HUES64 (cell line): ENCODE measurements around the gene USP36.

Experiments
- H3K27ac ChIP-seq: 2 replicates; pipeline ENCODE4 v1.7.0; 2013; ENCODE audit warnings: low read depth, low read length, inconsistent platforms
- H3K27me3 ChIP-seq: 2 replicates; pipeline ENCODE4 v1.6.1; 2013; ENCODE audit warnings: mild to moderate bottlenecking, low read length; ENCODE audit not compliant: insufficient read depth
- H3K36me3 ChIP-seq: 2 replicates; pipeline ENCODE4 v1.6.1; 2013; ENCODE audit warnings: mild to moderate bottlenecking, low read length; ENCODE audit not compliant: insufficient read depth
- H3K4me1 ChIP-seq: 2 replicates; pipeline ENCODE4 v1.6.1; 2013; ENCODE audit warnings: mild to moderate bottlenecking, low read length, moderate library complexity; ENCODE audit not compliant: insufficient read depth
- H3K4me3 ChIP-seq: 2 replicates; pipeline ENCODE4 v1.5.1; 2013; ENCODE audit warnings: mild to moderate bottlenecking, low read length, moderate library complexity
- H3K9ac ChIP-seq: 2 replicates; pipeline ENCODE4 v1.6.1; 2013; ENCODE audit warnings: mild to moderate bottlenecking, low read depth, low read length
- H3K9me3 ChIP-seq: 2 replicates; pipeline ENCODE4 v1.6.1; 2013; ENCODE audit warnings: low read depth, low read length; ENCODE audit not compliant: insufficient read depth
- WGBS: fragments of 150-250, 120-280 bp; methylation state at CpG from one replicate; pipeline ENCODE4 v1.1.7; 2013; ENCODE audit warnings: missing lambda C conversion rate; 5-methylcytosine and 5-hydroxymethylcytosine counted together

Gene USP36

DNA sequence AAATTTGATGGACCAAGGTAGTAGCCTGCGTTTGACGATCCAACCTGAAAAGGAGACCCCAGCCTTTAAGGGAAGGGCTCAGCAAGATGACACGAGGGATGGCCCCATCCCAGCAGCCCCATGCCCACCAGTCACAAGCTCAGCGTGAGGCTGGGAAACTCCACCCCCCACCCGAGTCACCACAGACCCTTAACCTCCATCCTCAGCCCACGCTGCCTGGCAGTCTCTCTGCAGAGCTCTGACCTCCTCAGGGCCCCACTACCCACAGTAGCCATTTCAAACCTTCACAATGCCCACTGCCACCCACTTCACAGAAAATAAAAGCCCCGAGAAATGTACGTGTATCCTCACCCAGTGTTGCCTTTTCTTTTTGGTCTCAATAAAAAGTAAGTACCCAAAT, 18.7 kb downstream of the USP36 start:
- Histone ChIP-seq H3K27me3 (no peaks in the 10 kb centered on the region), H3K4me3 (no peak overlapping the region), H3K4me1 (no peaks in the 10 kb centered on the region), H3K27ac (no peak overlapping the region), H3K9me3 (no peaks in the 10 kb centered on the region), H3K36me3 (peaks cover 96% of the 10 kb centered on the region), H3K9ac (no peak overlapping the region)
- 94% methylated on average over 8 of the region's 8 CpGs for WGBS

DNA sequence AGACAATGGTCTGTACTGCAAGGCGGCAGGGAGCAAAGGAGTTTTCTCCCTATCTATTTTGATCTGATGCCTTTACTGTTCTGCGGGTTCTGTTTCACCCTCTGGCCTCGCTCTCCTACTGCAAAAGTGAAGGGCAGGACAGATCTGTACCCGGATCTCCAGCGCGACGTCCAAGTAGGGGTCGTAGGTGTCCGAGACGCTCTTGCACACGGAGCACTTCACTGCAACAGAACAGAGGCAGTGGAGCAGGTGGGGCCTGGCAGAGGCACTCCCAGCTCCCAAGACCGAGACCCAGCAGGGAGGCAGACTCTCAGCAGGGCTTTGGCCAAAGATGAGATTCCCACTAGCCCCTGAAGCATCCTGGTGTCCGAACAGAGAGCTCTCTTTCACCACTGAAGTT, 19.8 kb downstream of the USP36 start:
- Histone ChIP-seq H3K9me3 (no peaks in the 10 kb centered on the region), H3K36me3 (peaks cover 96% of the 10 kb centered on the region), H3K4me1 (no peaks in the 10 kb centered on the region), H3K9ac (no peak overlapping the region), H3K4me3 (no peak overlapping the region), H3K27ac (no peak overlapping the region), H3K27me3 (no peaks in the 10 kb centered on the region)
- WGBS, result 93% methylated on average over 13 of the region's 13 CpGs

DNA sequence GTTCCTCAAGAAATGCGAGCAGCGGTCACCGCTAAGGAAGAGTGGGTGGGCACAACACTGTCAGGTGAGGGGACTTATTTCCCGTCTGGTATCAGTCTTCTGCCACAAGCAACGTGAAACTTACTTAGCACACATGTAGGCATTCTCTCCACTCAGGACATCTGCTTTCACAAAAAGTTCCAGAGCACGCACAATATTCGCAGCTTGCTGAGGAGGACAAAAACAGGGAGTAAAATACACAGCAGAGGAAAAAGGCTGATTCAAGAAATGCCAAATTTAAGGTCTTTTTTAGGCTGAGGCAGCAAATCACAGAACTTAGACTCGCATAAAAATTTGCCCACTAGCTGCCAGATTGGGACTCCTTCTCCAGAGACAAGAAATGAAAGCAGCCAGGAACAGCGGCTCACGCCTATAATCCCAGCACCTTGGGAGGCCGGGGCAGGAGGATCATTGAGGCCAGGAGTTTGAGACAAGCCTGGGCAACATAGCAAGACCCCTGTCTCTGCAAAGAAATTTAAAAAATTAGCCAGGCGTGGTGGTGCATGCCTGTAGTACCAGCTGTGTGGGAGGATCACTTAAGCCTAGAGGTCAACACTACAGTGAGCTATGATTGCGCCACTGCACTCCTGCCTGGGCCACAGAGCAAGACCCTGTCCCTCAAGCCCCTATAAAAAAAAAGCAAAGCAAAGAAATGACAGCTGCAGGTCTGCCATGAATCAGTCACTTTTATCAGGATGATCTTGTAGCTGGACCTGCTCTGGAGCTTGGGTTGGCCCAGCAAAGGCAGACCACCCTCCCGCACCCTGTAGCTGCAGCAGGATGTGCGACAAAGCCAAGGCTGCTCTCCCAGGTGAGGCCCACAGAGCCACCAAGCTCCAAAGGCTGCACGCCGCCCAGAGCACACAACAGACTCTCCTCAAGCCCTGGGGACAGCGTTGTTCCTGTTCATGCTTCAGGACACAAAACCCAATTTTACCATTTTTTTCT, 20.5 kb downstream of the USP36 start:
- no peaks in the 10 kb centered on the region for H3K27me3 ChIP-seq
- no peak overlapping the region for H3K27ac ChIP-seq
- H3K4me1 ChIP-seq, result no peaks in the 10 kb centered on the region
- H3K9ac ChIP-seq, result no peak overlapping the region
- no peak overlapping the region for H3K4me3 ChIP-seq
- WGBS, result 96% methylated on average over 18 of the region's 18 CpGs
- no peaks in the 10 kb centered on the region for H3K9me3 ChIP-seq
- H3K36me3 ChIP-seq, result peaks cover 96% of the 10 kb centered on the region

DNA sequence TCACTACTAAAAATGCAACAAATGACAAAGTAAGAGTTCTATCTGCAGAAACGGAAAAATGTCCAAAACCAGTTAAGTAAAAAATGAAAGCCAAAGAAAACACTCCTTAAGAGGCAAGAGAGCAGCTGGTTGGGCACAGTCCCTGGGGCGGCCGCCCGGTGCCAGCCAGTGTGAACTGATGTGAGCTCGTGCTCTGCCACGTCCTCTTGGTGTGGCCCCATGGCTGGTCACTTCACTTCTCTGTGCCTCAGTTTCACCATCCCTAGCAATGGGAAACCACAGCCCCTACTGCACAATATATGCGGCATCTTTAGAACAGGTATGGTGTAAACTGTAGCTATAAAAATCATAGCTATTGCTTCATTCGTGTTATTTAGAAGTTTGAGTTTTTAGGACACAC, 21.2 kb downstream of the USP36 start:
- H3K27me3 ChIP-seq, result no peaks in the 10 kb centered on the region
- no peak overlapping the region for H3K4me3 ChIP-seq
- H3K9ac ChIP-seq, result no peak overlapping the region
- peaks cover 96% of the 10 kb centered on the region for H3K36me3 ChIP-seq
- H3K9me3 ChIP-seq, result no peaks in the 10 kb centered on the region
- H3K27ac ChIP-seq, result no peak overlapping the region
- 95% methylated on average over 8 of the region's 8 CpGs for WGBS
- H3K4me1 ChIP-seq, result no peaks in the 10 kb centered on the region

DNA sequence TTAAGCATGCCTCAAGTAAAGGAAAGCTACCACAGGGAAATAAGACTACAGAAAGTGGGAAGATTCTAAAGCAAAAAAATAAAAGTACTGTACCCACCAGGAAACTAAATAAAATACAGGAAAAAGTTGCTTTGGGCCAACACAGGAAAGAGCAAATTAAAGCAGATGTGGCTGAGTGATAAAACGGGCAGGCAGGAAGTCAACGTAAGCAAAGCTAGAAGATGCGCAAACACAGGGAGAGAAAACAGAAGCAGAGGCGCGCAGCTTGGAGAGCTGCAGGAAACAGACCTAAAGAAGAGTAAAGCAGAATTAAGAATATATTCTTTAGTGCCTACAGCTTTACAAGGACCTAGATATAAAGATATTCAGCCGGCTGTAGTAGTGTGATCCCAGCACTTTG, 21.7 kb downstream of the USP36 start:
- H3K4me1 ChIP-seq, result no peaks in the 10 kb centered on the region
- no peak overlapping the region for H3K4me3 ChIP-seq
- H3K36me3 ChIP-seq, result peaks cover 96% of the 10 kb centered on the region
- H3K9me3 ChIP-seq, result no peaks in the 10 kb centered on the region
- H3K27ac ChIP-seq, result no peak overlapping the region
- 94% methylated on average over 6 of the region's 6 CpGs for WGBS
- H3K27me3 ChIP-seq, result no peaks in the 10 kb centered on the region
- H3K9ac ChIP-seq, result no peak overlapping the region

DNA sequence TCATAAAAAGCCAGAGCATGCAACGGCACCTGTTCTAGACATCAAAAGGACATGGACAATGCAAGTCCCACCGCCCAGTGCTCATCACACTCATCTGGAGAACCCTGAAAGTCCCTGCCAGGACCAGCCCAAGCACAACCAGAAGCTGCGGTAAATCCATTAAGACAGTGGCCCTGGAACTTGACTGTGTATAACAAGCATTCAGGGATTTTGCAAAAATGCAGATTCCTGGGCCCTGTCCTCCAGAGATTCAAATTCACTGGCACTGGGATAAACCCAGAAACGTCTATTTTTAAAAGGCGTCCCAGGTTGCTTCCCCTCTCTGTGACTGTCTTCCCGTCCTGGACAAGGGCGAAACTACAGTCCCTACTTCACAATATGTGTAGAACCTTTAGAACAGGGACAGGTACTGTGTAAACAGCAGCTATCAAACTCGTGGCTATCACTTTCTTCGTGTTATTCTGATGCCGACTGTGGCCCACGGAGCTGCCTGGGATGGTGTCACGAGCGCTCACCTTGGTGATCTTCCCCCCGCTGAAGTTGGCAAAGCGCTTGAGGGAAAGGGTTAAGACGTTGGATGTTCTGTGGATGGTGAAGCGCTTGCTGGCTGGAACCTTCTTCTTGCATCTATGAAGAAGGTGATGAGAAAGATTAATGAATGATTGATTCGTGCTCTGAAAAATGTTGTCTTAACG, 22.3 kb downstream of the USP36 start:
- H3K27me3 ChIP-seq, result no peaks in the 10 kb centered on the region
- no peaks in the 10 kb centered on the region for H3K4me1 ChIP-seq
- H3K4me3 ChIP-seq, result no peak overlapping the region
- peaks cover 96% of the 10 kb centered on the region for H3K36me3 ChIP-seq
- no peak overlapping the region for H3K9ac ChIP-seq
- H3K9me3 ChIP-seq, result no peaks in the 10 kb centered on the region
- 95% methylated on average over 19 of the region's 19 CpGs for WGBS
- H3K27ac ChIP-seq, result no peak overlapping the region

DNA sequence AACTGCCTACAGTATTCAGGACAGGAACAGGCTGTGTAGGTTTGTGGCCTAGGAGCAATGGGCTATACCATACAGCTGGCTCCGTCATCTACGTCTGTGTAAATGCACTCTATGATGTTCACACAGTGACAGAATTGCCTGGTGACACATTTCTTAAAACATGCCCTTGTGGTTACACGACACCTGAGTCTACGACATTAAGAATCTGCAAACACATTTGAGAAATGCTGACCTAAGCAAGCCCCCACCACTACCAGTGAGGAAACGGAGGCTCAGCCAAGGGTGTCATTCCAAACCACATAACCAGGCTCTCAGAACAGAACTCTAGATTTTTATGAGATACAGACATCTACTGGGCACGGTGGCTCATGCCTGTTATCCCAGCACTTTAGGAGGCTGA, 23.5 kb downstream of the USP36 start:
- H3K36me3 ChIP-seq, result peaks cover 97% of the 10 kb centered on the region
- no peaks in the 10 kb centered on the region for H3K27me3 ChIP-seq
- WGBS, result 97% methylated on average over 6 of the region's 6 CpGs
- H3K9ac ChIP-seq, result no peak overlapping the region
- no peak overlapping the region for H3K27ac ChIP-seq
- no peaks in the 10 kb centered on the region for H3K4me1 ChIP-seq
- no peaks in the 10 kb centered on the region for H3K9me3 ChIP-seq
- no peak overlapping the region for H3K4me3 ChIP-seq

DNA sequence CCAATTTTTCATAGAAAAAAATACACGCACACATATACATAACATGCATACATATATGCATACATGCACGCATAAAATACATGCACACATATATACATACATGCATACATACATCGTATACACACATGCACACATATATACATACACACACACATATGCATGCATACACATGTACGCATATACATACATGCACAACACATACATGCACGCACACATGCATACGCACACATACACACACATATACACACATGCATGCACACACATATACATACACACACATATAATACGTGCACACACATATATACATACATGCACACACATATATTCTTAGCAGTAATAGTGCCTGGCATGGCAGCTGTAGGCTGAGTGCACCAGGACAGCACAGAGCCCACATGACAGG, 24.9 kb downstream of the USP36 start:
- Histone ChIP-seq H3K27ac (no peak overlapping the region), H3K27me3 (no peaks in the 10 kb centered on the region), H3K9ac (no peak overlapping the region), H3K36me3 (peaks cover 100% of the 10 kb centered on the region), H3K4me1 (no peaks in the 10 kb centered on the region), H3K4me3 (no peak overlapping the region), H3K9me3 (no peaks in the 10 kb centered on the region)
- WGBS, result 89% methylated on average over 7 of the region's 7 CpGs

DNA sequence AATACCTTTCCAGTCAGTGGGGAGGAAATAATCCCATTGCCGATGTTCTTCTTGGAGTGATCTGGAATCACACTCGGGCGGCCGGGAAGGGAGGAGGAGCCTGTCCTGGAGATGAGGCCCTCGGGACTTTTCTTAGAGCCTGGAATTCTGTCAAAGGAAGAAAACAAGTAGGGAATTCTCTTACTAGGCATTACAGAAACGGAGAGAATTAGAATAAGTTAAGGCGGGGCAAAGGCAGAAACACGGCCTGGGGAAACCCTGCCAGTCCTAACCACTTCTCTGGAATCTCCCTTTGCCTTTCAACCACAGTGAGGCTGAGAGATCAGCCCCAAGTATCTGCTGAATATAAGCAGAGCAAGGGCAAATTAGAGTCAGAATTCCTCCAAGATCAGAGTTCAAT, 27.8 kb downstream of the USP36 start:
- Histone ChIP-seq H3K4me1 (no peaks in the 10 kb centered on the region), H3K9me3 (no peaks in the 10 kb centered on the region), H3K27ac (no peak overlapping the region), H3K36me3 (peaks cover 100% of the 10 kb centered on the region), H3K27me3 (no peaks in the 10 kb centered on the region), H3K9ac (no peak overlapping the region), H3K4me3 (no peak overlapping the region)
- whole genome bisulfite sequencing, result 91% methylated on average over 8 of the region's 8 CpGs

DNA sequence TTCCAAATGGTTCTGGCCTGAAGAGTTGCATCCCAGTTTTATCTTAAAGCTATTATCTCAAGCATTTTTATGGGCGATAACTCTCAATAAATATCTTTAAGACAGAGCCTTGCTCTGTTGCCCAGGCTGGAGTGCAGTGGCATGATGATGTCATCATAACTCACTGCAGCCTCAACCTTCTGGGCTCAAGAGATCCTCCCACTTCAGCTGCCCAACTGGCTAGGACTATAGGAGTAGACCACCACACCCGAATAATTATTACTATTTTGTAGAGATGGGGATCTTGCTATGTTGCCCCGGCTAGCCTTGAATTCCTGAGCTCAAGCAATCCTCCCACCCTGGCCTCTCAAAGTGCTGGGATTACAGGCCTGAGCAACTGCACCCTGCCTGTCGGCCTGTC, 32.5 kb downstream of the USP36 start:
- Histone ChIP-seq H3K27ac (no peak overlapping the region), H3K9ac (no peak overlapping the region), H3K36me3 (peaks cover 99% of the 10 kb centered on the region), H3K4me1 (no peaks in the 10 kb centered on the region), H3K4me3 (no peak overlapping the region), H3K27me3 (no peaks in the 10 kb centered on the region), H3K9me3 (no peaks in the 10 kb centered on the region)
- WGBS, result 97% methylated on average over 2 of the region's 4 CpGs

DNA sequence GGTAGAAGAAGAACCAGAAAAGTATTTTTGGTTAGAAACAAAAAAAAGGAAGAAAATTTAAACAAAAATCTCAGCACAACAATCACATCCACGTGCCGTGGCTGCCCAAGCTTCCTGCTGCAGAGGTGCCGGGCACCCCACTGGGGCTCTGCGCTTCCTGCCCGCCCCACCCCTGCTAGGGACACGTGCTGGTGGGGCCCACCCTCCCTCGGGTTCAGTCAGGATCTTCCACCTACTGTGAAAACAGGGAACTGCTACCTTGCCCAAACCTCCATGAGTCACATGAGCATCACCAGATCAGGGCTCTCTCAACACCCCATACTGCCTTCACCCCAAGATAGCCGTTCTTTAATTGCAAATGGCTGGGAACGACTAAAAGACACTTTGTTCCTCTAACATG, 34.2 kb downstream of the USP36 start:
- H3K4me3 ChIP-seq, result no peak overlapping the region
- peaks cover 96% of the 10 kb centered on the region for H3K36me3 ChIP-seq
- no peaks in the 10 kb centered on the region for H3K4me1 ChIP-seq
- WGBS, result 93% methylated on average over 9 of the region's 9 CpGs
- no peaks in the 10 kb centered on the region for H3K9me3 ChIP-seq
- H3K9ac ChIP-seq, result no peak overlapping the region
- no peak overlapping the region for H3K27ac ChIP-seq
- H3K27me3 ChIP-seq, result no peaks in the 10 kb centered on the region
